ENCODE data around the gene THEM5.
"Not testable (repeated sequence)": the region's sequence is repeated elsewhere in the genome, so short reads cannot be mapped to it uniquely, and the experiment has no call there.

Gene THEM5, protein sequence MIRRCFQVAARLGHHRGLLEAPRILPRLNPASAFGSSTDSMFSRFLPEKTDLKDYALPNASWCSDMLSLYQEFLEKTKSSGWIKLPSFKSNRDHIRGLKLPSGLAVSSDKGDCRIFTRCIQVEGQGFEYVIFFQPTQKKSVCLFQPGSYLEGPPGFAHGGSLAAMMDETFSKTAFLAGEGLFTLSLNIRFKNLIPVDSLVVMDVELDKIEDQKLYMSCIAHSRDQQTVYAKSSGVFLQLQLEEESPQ

DNA sequence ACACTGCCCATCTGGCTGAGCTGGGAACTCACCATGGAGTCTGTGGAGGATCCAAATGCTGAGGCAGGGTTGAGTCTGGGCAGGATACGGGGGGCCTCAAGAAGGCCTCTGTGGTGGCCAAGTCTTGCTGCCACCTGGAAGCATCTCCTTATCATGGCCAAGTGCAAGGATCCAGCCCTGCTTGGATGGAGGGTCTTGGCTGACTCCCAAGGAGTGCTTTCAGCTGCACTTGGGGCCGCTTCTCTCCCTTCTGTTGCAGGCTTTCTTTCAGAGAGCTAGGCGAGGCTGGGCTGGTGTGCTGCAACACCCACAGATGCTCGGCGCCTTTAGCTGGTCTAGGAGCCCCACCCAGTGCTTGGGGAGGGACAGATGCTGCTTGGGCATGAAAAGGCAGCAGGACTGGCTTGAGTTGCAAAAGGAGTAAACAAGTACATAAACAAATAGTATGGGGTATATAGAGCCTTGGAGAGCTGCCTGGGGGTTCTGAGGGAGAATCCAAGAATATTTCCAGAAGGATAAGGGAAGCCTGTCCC, at the start of gene THEM5:
Gene THEM5, minus strand, starts transcription at position 302 of the 533 bp plus-strand sequence. Its CDS starts 147 bp downstream, at position 155.
- no peak for DNase-seq (ENCODE audit: low read depth in 2 of 2)

DNA sequence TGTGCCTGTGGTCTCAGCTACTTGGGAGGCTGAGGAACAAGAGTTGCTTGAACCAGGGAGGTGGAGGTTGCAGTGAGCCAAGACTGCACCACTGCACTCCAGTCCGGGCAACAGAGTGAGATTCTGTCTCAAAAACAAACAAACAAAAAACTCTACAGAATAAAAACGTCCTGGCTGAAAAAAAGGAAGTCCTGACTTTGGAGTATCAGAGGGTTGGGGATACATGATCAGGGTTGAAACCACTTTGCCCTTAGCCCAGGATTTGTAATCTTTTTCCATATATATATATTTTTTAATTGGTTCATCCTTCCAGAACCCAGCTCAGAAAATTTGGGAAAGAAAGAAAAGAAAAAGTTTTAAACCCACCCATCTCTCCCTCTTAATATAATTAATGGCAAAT, 49.3 kb upstream of the THEM5 start:
- no peak for DNase-seq (ENCODE audit: low read depth in 2 of 2)

DNA sequence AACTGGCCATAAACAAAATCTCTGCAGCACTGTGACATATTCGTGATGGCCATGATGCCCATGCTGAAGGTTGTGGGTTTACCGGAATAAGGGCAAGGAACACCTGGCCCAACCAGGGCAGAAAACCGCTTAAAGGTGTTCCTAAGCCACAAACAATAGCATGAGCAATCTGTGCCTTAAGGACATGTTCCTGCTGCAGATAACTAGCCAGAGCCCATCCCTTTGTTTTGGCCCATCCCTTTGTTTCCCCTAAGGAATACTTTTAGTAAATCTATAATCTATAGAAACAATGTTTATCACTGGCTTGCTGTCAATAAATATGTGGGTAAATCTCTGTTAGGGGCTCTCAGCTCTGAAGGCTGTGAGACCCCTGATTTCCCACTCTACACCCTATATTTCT, 47.3 kb upstream of the THEM5 start:
- DNase-seq (ENCODE audit: low read depth in 2 of 2) = not testable (repeated sequence)

DNA sequence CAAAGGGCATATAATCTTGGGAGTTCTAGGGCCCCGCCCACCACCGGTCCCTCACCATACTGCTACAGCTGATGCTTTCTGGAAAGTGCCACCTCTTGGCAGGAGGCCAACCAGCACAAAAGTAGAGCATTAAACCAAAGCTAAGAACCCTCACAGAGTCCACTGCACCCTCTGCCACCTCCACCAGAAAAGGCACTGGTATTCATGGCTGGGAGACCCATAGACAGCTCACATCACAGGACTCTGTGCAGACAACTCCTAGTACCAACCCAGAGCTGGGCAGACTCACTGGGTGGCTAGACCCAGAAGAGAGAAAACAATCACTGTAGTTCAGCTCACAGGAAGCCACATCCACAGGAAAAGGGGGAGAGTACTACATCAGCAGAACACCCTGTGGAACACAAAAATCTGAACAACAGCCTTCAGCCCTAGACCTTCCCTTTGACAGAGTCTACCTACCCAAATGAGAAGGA, 45.0 kb upstream of the THEM5 start:
- DNase-seq (ENCODE audit: low read depth in 2 of 2) = no peak

DNA sequence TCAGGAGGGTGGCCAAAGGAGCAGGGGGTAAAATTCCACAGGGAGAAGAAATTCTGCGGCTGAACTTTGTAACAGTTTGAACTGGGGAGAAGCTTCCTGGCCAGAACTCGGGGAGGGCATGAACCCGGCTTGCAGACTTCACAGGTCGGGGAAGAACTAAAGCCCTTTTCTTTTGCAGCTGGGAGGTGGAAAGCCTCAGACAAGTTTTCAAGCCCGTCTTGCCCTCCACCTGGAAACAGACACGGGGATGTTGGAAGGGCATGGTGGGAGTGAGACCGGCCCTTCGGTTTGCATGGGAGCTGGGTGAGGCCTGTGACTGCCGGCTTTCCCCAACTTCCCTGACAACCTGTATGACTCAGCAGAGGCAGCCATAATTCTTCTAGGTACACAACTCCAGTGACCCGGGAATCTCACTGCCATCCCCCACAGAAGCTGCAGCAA, 44.5 kb upstream of the THEM5 start:
- DNase-seq (ENCODE audit: low read depth in 2 of 2) = no peak

DNA sequence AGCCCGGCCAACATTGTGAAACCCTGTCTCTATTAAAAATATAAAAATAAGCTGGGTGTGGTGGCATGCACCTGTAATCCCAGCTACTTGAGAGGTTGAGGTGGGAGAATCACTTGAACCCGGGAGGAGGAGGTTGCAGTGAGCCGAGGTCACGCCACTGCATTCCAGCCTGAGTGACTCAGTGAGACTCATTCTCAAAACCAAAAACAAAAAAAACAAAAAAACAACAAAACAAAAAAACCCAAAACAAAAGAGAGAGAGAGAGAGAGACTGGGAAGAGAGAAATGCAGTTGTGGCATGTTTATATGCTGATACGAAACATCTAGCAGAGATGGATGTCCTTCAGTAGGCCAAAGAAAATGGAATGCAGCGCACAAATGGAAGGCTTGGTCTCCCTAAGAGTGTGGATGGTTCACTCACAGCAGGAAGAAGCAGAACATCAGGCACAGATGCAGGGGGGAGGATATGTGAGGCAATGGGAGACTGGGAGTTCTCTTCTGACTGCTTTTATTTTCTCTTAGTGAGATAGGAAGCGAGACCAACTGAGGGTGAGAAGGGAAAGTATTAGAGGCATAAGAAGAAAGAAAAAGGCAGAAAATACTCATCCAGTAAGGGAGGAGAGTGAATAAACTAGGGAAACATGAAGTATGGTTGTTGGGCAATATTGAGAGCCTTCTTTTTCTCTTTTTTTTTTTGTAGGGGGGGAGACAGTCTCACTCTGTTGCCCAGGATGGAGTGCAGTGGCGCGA, 39.8 kb upstream of the THEM5 start:
- no peak for DNase-seq (ENCODE audit: low read depth in 2 of 2)

DNA sequence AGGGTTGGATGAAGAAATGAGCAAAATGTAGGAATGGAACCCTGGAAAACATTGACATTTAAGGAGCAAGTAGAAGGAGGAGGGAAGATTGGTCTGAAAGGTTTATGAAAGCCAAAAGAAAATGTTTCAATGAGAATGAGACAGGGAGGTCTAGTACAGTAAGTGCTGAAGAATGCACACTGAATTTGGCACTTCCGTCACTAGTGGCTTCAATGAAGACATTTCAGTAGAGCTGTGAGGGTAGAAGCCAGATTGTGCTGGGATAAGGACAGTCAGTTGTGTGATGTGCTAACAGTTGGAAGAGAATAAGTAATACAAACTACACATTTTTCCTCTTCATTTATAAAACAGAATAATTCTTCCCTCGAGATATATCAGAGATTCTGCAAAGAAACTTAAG, 38.7 kb upstream of the THEM5 start:
- no peak for DNase-seq (ENCODE audit: low read depth in 2 of 2)

DNA sequence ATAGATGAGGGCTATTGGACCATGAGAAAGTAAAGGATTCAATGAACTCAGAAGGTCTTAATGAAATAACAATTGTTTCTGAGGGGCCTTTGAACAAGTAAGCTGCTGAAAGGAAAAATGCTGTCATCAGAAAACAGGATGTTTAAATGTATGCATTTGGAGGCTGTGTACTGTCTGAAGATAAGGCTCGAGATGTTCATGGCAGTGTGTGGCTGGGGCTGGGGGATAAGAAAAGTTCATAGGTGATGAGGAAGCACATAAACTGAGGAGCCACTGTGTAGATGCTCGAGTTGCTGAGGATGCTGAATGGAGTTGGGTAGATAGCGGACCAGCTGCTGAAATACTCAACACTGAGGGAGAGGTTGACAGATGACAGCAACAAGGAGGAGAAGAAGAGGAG, 38.0 kb upstream of the THEM5 start:
- no peak for DNase-seq (ENCODE audit: low read depth in 2 of 2)

DNA sequence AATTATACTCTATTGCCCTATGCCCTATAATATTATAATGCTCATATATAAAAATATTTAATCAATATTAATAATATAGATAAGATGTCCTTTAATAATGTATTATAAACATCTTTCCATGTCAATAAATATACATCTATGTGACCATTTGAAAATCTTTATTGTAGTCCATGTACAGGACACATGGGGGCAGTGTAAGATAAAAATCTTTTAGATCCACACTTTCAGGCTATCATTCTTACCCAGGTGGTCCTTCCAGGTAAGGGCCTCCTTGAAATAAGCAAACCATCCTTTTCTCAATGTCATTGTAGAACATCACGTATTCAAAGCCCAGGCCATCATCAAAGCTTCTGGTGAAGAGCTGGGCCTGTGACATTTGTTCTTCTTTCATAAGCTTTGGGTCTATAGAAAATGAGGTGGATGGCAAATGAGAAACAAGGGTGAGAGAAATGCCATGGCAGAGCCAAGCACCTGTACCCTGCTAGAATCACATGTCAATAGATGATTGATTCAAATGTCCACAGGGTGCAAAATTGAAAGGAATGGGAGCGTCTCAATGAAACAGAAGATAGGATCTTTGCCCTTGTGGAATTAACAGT, 35.6 kb upstream of the THEM5 start:
- DNase-seq (ENCODE audit: low read depth in 2 of 2) = no peak

DNA sequence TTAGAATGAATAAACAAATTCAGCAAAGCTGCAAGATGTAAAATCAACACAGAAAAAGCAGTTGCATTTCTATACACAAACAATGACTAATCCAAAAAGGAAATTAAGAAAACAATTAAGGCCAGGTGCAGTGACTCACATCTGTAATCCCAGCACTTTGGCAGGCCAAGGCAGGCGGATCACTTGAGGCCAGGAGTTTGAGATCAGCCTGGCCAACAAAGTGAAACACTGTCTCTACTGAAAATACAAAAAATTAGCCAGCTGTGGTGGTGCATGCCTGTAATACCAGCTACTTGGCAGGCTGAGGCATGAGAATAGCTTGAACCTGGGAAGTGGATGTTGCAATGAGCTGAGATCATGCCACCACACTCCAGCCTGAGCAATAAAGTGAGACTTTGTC, 33.5 kb upstream of the THEM5 start:
- DNase-seq (ENCODE audit: low read depth in 2 of 2) = no peak

DNA sequence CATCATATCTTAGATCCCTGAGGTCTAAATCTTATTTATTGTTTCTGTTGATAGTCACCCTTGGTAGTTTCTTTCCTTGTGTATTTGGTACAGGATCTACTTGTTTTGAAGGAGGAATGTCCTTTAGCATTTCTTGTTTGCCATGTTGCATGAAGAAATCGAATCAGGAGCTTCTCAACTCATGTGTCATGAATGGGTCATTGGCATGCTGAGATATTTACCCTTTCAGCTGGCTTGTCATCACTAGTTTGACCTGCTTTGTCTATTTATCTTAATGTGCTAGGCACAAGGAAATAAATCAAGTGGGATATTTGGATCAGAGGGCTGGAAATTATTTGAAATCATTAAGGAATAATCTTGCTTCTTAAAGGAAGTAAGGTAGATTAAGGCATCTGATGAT, 32.0 kb upstream of the THEM5 start:
- DNase-seq (ENCODE audit: low read depth in 2 of 2) = no peak

DNA sequence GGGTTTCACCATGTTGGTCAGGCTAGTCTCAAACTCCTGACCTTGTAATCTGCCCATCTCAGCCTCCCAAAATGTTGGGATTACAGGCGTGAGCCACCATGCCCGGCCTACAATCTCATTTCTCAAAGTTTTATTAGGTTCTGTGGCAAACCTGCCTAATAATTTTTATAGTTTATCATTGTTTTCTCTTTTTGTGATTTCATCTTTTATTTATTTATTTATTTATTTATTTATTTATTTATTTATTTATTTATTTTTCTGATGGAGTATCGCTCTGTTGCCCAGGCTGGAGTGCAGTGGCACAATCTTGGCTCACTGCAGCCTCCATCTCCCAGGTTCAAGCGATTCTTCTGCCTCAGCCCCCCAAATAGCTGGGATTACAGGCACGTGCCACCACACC, 31.4 kb upstream of the THEM5 start:
- not testable (repeated sequence) for DNase-seq (ENCODE audit: low read depth in 2 of 2)

DNA sequence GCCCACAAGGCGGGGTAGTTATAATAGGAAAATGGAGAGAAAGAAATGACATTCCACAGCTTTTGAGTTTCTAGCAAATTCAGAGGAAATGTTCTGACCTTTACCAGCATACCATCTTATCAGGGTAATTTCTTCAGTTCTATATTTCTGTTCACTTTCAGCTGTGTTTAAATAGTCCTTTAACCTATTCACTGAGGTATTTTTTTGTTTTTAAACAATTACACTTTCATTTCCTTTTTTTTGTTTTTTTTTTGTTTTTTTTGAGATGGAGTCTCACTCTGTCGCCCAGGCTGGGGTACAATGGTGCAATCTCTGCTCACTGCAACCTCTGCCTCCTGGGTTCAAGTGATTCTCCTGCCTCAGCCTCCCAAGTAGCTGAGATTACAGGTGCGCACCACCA, 30.9 kb upstream of the THEM5 start:
- DNase-seq (ENCODE audit: low read depth in 2 of 2) = not testable (repeated sequence)

DNA sequence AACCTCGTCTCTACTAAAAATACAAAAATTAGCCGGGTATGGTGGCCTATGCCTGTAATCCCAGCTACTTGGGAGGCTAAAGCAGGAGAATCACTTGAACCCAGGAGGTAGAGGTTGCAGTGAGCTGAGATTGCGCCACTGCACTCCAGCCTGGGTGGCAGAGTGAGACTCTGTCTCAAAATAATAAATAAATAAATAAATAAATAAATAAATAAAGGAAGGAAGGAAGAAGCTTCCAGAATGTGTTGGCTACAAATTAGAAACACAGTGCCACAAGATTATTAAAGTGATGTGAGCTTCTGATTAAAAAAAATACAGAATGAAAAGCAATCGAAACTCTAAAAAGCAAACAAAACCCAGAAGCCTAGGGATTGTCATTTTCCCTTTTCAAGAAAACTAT, 30.4 kb upstream of the THEM5 start:
- DNase-seq (ENCODE audit: low read depth in 2 of 2) = not testable (repeated sequence)

DNA sequence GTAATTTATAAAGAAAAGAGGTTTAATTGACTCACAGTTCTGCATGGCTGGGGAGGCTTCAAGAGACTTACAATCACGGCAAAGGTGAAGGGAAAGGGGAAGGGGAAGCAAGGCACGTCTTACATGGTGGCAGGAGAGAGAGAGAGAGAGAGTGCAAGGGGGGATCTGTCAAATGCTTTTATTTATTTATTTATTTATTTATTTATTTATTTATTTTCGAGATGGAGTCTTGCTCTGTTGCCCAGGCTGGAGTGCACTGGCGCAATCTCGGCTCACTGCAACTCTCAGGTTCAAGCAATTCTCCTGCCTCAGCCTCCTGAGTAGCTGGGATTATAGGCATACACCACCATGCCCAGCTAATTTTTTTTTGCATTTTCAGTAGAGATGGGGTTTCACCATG, 29.4 kb upstream of the THEM5 start:
- DNase-seq (ENCODE audit: low read depth in 2 of 2) = not testable (repeated sequence)

DNA sequence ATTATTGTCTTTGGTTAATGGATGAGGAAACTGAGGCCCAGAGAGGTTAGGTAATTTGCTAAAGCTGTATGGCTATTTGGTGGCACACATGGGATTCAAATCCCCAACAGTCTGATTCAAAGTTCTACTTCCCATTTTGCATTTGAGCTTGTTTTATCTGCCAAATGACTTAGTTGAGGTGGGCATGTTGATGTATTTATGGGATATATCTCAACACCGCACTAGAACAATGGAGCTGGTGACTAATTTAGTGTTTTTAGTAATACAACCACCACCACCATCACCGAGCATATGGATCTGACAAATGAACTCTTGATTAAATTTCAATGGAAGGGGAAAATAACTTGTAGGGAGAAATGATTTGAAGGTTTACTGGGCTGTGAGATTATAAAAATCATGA, 29.0 kb upstream of the THEM5 start:
- DNase-seq (ENCODE audit: low read depth in 2 of 2) = no peak

DNA sequence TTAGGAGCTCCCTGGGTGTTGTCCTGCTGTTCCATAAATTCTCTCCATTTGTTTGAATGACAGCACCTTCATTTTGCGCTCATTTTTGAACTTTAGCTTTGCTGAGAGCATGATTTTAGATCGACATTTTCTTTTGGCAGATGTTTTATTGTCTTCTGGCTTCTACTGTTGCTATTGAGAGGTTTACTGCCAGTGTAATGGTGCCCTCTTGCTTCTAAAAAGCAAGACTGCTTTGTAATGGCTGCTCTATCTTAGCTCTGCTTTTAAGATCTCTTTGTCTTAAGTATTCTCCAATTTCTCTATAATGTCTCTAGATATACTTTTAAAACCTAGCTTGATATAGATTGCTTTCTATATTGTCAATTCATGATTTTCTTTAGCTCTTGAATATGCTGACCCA, 28.0 kb upstream of the THEM5 start:
- no peak for DNase-seq (ENCODE audit: low read depth in 2 of 2)

DNA sequence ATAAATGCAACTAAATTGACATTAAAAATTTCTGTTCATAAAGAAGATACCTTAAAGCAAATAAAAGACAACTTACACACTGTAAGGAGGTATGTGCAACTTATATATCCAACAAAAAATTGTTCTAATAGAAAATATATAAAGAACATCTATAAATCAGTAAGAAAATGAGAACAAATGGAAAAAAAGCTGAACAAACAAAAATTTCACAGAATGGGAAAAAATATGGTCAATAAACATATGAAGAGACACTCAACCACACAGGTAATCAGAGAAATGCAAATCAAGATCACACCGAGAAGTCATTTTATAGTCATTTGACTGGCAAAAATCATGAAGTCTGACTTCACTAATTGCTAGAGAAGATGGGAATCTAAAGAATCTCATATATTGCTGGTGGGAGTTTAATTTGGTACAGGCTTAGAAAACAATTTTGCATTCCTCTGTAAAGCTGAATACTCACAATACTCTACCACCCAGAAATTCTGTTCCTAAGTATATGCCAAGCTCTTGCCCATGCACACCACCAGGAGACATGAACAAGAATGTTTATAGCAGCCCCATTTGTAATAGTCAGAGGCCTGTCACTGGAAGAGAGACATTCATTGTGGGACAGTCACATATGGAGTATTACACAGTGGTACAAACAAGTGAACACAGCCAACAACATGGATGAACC, 22.0 kb upstream of the THEM5 start:
- DNase-seq (ENCODE audit: low read depth in 2 of 2) = no peak

DNA sequence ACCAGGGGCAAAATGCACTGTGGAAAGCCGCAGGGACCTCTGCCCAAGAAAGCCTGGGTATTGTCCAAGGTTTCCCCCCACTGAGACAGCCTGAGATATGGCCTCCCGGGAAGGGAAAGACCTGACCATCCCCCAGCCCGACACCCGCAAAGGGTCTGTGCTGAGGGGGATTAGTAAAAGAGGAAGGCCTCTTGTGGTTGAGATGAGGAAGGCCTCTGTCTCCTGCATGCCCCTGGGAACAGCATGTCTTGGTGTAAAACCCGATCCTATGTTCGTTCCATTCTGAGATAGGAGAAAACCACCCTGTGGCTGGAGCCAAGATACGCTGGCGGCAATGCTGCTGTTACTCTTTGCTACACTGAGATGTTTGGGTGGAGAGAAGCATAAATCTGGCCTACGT, 19.3 kb upstream of the THEM5 start:
- DNase-seq (ENCODE audit: low read depth in 2 of 2) = not testable (repeated sequence)

DNA sequence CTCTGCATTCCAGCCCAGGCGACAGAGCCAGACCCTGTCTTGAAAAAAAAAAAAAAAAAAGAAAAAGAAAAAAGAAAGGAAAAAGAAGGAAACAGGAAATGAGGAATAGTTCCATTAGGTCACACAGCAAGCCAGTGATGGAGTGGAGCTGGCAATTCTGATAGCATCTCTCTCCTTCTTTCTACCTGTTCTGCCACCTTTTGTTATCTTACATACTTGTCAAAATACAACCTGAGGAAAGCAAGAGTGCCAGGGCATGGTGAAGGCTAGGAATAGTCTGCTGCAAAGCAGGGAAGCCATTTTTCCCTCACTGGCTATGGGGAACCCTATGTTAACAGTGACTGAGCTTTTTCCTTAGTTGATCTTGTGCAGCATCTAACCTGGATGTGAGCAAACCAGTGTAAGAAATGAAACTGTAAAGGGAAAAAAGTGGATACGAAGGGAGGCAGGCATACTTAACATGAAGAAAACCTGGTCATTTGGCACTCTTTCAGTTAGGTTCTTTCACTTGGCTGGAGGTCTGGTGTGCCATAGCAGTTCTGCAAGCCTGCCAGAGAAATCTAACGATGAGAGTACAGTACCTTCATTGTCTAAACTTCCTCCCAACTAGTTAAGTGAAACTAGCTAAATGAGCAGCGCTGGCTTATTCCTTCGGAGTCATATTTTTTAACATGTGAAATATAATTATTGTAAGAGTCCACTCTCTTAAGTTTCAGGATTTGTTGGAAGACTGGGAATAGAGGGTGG, 17.9 kb upstream of the THEM5 start:
- DNase-seq (ENCODE audit: low read depth in 2 of 2) = no peak

DNA sequence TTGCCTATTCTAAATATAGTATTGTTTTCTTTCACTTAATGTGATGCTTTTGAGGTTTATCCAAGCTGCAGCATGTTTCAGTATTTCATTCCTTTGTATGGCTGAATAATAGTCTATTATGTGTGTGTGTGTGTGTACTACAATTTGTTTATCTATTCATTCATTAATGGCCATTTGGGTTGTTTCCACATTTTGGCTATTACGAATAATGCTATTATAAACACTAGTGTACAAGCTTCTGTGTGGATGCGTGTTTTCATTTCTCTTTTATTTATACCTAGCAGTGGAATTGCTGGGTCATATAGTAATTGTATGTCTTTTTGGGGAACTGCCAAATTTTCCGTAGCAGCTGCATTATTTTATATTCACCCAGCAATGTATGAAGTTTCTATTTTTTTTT, 15.0 kb upstream of the THEM5 start:
- DNase-seq (ENCODE audit: low read depth in 2 of 2) = no peak

Data from stimulated activated CD8-positive, alpha-beta memory T cell treated with anti-CD3 and anti-CD28 coated beads, Interleukin-2, amount 100 ng/mL, for 48 hours (primary cell).